ENCODE data around the gene GRIA1.

DNA sequence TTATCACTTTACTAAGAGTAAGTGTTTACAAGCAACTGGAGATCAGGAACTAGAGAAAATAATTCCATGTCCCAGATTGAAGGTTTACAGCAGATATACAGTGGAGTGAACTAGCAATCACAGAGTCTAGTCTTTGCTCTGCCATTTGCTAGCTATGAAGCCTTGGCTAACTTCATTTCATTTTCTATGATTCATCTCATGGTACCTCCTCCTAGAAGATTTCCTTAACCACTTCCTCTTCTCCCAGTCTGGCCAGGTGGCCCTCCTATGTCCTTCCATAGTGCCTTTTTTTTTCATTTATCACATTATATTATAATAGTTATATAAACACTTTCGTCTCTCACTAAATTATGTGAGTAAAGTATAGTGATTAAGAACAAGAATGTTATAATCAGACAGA, 52.1 kb downstream of the GRIA1 start:
- TF ChIP-seq POLR2AphosphoS5 (IDR thresholded peaks at IDR 0.05; ENCODE audit: low read depth, low read length) (no peak), TAF1 (IDR thresholded peaks at IDR 0.05; ENCODE audit: borderline replicate concordance, insufficient read depth, low read length) (no peak)

Data from PFSK-1 (cell line).